A549 (cell line): ENCODE data around the gene RBM26. TPM values are rescaled to one million over a fixed set of nuclear protein-coding genes. Genes with fewer than 3 reads are reported as not detected.
A peak's percentile ranks its signal among the peaks of the same experiment; 100 is the strongest.

Experiments used
- ATAC-seq, 2 experiments: fragments of 200-7000 bp in 1 of 2; fragments of >200 bp in 1 of 2; cut with Nextera tagmentation in 1 of 2; cut with Tn5 transposase in 1 of 2; 3 replicates each; pipeline versions ENCODE4 v1.8.0 to v1.9.1; 2018 to 2020; ENCODE audit warnings: mild to moderate bottlenecking in 1 of 2, moderate library complexity in 1 of 2
- CTCF ChIA-PET: fragments of 300-600 bp; sonication (Branson Sonifier 250); formaldehyde crosslinking; extraction: SDS; loops from one replicate; lab custom pipeline; 2021; ENCODE audit warnings: antibody characterized with exemption, inconsistent platforms; lab: Yijun Ruan, JAX
- POLR2A ChIA-PET: fragments of 350-600 bp; formaldehyde crosslinking; extraction: SDS; loops from one replicate; lab custom pipeline; 2021; ENCODE audit warnings: antibody characterized with exemption, inconsistent platforms; lab: Yijun Ruan, JAX
- DNase-seq, 2 experiments: peaks; one replicate each; pipeline versions ENCODE4 v3.0.0 to v3.0.0-alpha.2; 2011 to 2016; ENCODE audit warnings: low read depth in 1 of 2, low spot score in 1 of 2
- FAIRE-seq: peaks from 2 replicates; lab custom pipeline; 2011; peaks lifted over from hg19 to GRCh38; lab: Jason Lieb, UNC
- H3K27ac ChIP-seq, 2 experiments: fragments of >200 bp; sonication (Bioruptor Twin); formaldehyde crosslinking; 3 replicates each; pipeline ENCODE4 v1.5.1; 2016 to 2017
- H3K4me1 ChIP-seq: fragments of >200 bp; sonication (Bioruptor Twin); formaldehyde crosslinking; 3 replicates; pipeline ENCODE4 v1.6.1; 2016
- H3K4me2 ChIP-seq: fragments of >200 bp; sonication (Bioruptor Twin); formaldehyde crosslinking; 3 replicates; pipeline ENCODE4 v1.6.1; 2016
- H3K4me3 ChIP-seq: fragments of >200 bp; sonication (Bioruptor Twin); formaldehyde crosslinking; 3 replicates; pipeline ENCODE4 v1.5.1; 2016
- H3K9me3 ChIP-seq: fragments of >200 bp; sonication (Bioruptor Twin); formaldehyde crosslinking; 3 replicates; pipeline ENCODE4 v1.6.1; 2016
- CHD4 ChIP-seq: fragments of 200-600 bp; sonication (generic); IDR thresholded peaks from 2 replicates; pipeline ENCODE4 v1.6.1; 2016; ENCODE audit warnings: antibody characterized with exemption, mild to moderate bottlenecking, borderline replicate concordance
- EHMT2 ChIP-seq: fragments of 200-600 bp; sonication (generic); IDR thresholded peaks from 2 replicates; pipeline ENCODE4 v1.6.1; 2016; ENCODE audit warnings: antibody characterized with exemption, low read depth, mild to moderate bottlenecking, moderate library complexity
- HEYL ChIP-seq: fragments of 250-450 bp; sonication (Bioruptor Pico); IDR thresholded peaks from 2 replicates; pipeline ENCODE4 v1.8.0; 2021; ENCODE audit warnings: mild to moderate bottlenecking, moderate library complexity
- HOXA7 ChIP-seq: fragments of 250-450 bp; sonication (Bioruptor Pico); IDR thresholded peaks from 2 replicates; pipeline ENCODE4 v1.5.0; 2020; ENCODE audit warnings: mild to moderate bottlenecking, moderate library complexity
- HOXB13 ChIP-seq: fragments of 250-450 bp; sonication (Bioruptor Pico); IDR thresholded peaks from 2 replicates; pipeline ENCODE4 v1.5.0; 2020; ENCODE audit warnings: low read depth, mild to moderate bottlenecking, moderate library complexity
- JUN ChIP-seq, 2 experiments: fragments of >200 bp; sonication (Bioruptor Twin); formaldehyde crosslinking; IDR thresholded peaks; 2 replicates in 1 of 2; 3 replicates in 1 of 2; pipeline ENCODE4 v1.6.1; 2016 to 2017
- KDM1A ChIP-seq: fragments of 200-600 bp; sonication (generic); IDR thresholded peaks from 2 replicates; pipeline ENCODE4 v1.6.1; 2016; ENCODE audit warnings: low read depth, mild to moderate bottlenecking
- MAZ ChIP-seq: fragments of 150-350 bp; IDR thresholded peaks from 2 replicates; pipeline ENCODE4 v1.6.1; 2014; ENCODE audit warnings: antibody characterized with exemption, low read depth, low read length, borderline replicate concordance
- NFE2L2 ChIP-seq: fragments of 150-350 bp; conservative IDR thresholded peaks from 2 replicates; pipeline ENCODE4 v1.6.1; 2014; ENCODE audit warnings: low read length
- PHF8 ChIP-seq: fragments of 200-600 bp; sonication (generic); IDR thresholded peaks from 2 replicates; pipeline ENCODE4 v1.6.1; 2016; ENCODE audit warnings: low read depth, mild to moderate bottlenecking, antibody characterized with exemption, moderate library complexity, borderline replicate concordance
- RNF2 ChIP-seq: fragments of 200-600 bp; sonication (generic); IDR thresholded peaks from 2 replicates; pipeline ENCODE4 v1.6.1; 2016; ENCODE audit warnings: low read depth, mild to moderate bottlenecking, antibody characterized with exemption, moderate library complexity, borderline replicate concordance
- TFCP2L1 ChIP-seq: fragments of 250-450 bp; sonication (Bioruptor Pico); IDR thresholded peaks from 2 replicates; pipeline ENCODE4 v1.5.0; 2021; ENCODE audit warnings: mild to moderate bottlenecking
- ZSCAN20 ChIP-seq: fragments of 250-450 bp; sonication (Bioruptor Pico); IDR thresholded peaks from 2 replicates; pipeline ENCODE4 v1.8.0; 2022; ENCODE audit warnings: mild to moderate bottlenecking, moderate library complexity
- WGBS: methylation state at CpG from one replicate; pipeline ENCODE4 v1.1.6; 2017; ENCODE audit errors: missing lambda C conversion rate; 5-methylcytosine and 5-hydroxymethylcytosine counted together
- polyA plus RNA-seq, 4 experiments: library from polyadenylated mRNA; depleted of rRNA in 3 of 4; stranded (reverse); fragments of >200 nt; fragmentation: RNase III in 1 of 4; extraction: RNeasy Plus Mini Kit Qiagen cat#74134 plus additional on column Dnase treatment in 1 of 4; gene quantifications; 2 replicates in 3 of 4; 3 replicates in 1 of 4; pipeline ENCODE4 v1.2.3, GENCODE V29; 2011 to 2017
- TF ChIP-seq, protein P1 (sequence below): fragments of >200 bp; sonication (Bioruptor Twin); formaldehyde crosslinking; IDR thresholded peaks from 2 replicates; pipeline ENCODE4 v1.6.1; 2016
- TF ChIP-seq, protein P2 (sequence below): fragments of >200 bp; sonication (Bioruptor Twin); formaldehyde crosslinking; IDR thresholded peaks from 3 replicates; pipeline ENCODE4 v1.5.1; 2016
- TF ChIP-seq, protein P3 (sequence below): IDR thresholded peaks from 2 replicates; pipeline ENCODE4 v1.6.1; 2012
- TF ChIP-seq, protein P4 (sequence below): fragments of 250-450 bp; sonication (Bioruptor Pico); IDR thresholded peaks from 2 replicates; pipeline ENCODE4 v1.5.0; 2020; ENCODE audit warnings: low read depth, mild to moderate bottlenecking, moderate library complexity
- TF ChIP-seq, protein P5 (sequence below): fragments of 200-600 bp; sonication (generic); IDR thresholded peaks from 2 replicates; pipeline ENCODE4 v1.6.1; 2016; ENCODE audit warnings: antibody characterized with exemption, mild to moderate bottlenecking, moderate library complexity
- TF ChIP-seq, protein P6 (sequence below): fragments of >200 bp; sonication (Bioruptor Twin); formaldehyde crosslinking; IDR thresholded peaks from 3 replicates; pipeline ENCODE4 v1.6.1; 2016

RBM26 gene
- polyA plus RNA-seq, 2 of the 4 experiments (the other 2 are of a cell fraction), result 29.5 to 29.7 TPM

DNA sequence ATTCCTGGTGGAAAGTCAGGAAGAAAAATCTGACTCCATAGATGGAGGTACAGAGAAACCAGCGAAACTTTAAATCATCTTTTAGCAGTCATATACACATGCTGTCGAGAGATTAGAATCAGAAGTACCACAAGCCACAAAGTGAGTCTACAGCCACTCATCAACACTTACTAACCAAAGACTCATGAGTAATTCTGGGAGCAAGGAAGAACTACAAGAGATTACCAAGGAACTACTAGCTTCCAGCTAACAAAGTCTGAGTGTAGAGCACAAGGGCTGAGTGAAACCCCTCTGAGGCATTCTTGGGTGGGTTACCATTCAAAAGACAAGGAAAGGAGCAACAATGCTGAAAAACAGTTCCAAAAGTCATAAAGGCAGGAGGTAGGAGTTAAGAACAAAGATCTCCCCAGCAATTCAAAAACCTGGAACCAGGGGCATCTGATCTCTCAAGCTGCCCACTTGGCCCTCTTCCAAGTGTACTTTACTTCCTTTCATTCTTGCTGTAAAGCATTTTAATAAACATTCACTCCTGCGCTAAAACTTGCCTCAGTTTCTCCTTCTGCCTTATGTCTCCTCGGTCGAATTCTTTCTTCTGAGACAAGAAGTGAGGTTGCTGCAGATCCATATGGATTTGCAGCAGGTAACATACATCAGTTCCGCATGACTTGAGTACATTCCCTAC lies 13.0 kb downstream of the RBM26 start:
- ChIA-PET CTCF (no interaction called here), POLR2A (no interaction called here)
- Histone ChIP-seq H3K4me3 (no peak overlapping the region), H3K4me2 (no peak overlapping the region), H3K9me3 (peaks cover 25% of the 10 kb centered on the region), H3K27ac (no peak overlapping the region), H3K4me1 (no peaks in the 10 kb centered on the region)
- ATAC-seq (0 out of 6 replicates have a peak, but pooled peaks of 1 of the 2 experiments have one; percentile 47), DNase-seq (no peak), FAIRE-seq (no peak)
- 94% methylated on average over 6 of the region's 6 CpGs for WGBS
- no peak for TF ChIP-seq KDM1A
- no peak for TF ChIP-seq RNF2
- TF ChIP-seq, protein P1, sequence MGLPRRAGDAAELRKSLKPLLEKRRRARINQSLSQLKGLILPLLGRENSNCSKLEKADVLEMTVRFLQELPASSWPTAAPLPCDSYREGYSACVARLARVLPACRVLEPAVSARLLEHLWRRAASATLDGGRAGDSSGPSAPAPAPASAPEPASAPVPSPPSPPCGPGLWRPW, result no peak
- no peak for TF ChIP-seq MAZ

DNA sequence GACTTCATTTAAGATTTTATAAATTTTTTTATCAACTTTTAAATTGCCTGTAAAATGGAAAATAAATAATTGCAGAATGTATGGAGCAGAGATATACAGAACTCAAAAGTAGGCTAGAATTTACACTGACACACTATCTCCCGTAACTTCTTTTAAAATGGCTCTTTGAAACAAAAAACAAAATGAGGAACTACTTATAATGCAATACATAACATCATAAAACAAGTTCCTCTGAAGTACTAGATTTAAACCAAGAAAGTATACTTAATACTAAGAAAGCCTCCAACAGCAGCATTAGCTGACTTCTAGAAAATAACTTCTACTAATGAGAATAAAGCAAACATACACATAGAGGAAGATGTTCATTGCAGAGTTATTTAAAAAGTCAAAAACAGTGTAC lies 17.0 kb downstream of the RBM26 start:
- DNase-seq (no peak), FAIRE-seq (no peak), ATAC-seq (no peak)
- no peak overlapping the region for H3K4me3 ChIP-seq
- POLR2A ChIA-PET, result no interaction called here
- no peaks in the 10 kb centered on the region for H3K9me3 ChIP-seq
- no peak overlapping the region for H3K27ac ChIP-seq
- peaks cover 17% of the 10 kb centered on the region for H3K4me1 ChIP-seq
- TF ChIP-seq, protein P2, sequence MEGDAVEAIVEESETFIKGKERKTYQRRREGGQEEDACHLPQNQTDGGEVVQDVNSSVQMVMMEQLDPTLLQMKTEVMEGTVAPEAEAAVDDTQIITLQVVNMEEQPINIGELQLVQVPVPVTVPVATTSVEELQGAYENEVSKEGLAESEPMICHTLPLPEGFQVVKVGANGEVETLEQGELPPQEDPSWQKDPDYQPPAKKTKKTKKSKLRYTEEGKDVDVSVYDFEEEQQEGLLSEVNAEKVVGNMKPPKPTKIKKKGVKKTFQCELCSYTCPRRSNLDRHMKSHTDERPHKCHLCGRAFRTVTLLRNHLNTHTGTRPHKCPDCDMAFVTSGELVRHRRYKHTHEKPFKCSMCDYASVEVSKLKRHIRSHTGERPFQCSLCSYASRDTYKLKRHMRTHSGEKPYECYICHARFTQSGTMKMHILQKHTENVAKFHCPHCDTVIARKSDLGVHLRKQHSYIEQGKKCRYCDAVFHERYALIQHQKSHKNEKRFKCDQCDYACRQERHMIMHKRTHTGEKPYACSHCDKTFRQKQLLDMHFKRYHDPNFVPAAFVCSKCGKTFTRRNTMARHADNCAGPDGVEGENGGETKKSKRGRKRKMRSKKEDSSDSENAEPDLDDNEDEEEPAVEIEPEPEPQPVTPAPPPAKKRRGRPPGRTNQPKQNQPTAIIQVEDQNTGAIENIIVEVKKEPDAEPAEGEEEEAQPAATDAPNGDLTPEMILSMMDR, result no peak
- TF ChIP-seq HEYL (CRISPR knock-in tag), result no peak
- TF ChIP-seq, protein P3, sequence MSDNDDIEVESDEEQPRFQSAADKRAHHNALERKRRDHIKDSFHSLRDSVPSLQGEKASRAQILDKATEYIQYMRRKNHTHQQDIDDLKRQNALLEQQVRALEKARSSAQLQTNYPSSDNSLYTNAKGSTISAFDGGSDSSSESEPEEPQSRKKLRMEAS, result no peak
- WGBS, result 100% methylated on average over 1 of the region's 1 CpG
- CTCF ChIA-PET, result no interaction called here
- H3K4me2 ChIP-seq, result no peak overlapping the region

DNA sequence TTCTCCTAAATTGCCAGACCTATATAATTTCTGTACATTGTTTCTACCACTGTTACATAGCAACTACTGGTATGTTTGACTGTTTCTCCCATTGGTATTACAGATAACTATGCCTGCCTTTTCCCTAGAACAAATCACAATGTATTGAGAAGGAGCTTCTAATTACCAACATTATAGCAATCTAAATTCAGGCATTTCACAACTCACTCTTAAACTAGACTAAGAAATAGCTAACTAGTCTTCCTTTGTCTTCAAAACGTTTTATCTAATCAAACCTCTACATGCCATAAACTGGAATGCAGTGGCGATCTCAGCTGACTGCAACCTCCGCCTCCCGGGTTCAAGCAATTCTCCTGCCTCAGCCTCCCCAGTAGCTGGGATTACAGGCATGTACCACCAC lies 18.2 kb downstream of the RBM26 start:
- ChIA-PET POLR2A (interaction anchor here (0.6 kb wide), 1 partner anchor 15 kb away, joined by 5 read pairs; no protein-coding TSS in a partner anchor), CTCF (interaction anchor here (0.6 kb wide), 1 partner anchor 8 kb away, joined by 4 read pairs; no protein-coding TSS in a partner anchor)
- H3K27ac ChIP-seq, result no peak overlapping the region
- H3K4me1 ChIP-seq, result peaks cover 17% of the 10 kb centered on the region
- ATAC-seq, result no peak
- FAIRE-seq, result no peak
- DNase-seq, result no peak
- no peak overlapping the region for H3K4me2 ChIP-seq
- 91% methylated on average over 4 of the region's 4 CpGs for WGBS
- H3K9me3 ChIP-seq, result no peaks in the 10 kb centered on the region
- TF ChIP-seq PHF8 (no peak), ZSCAN20 (no peak), TFCP2L1 (CRISPR knock-in tag) (no peak), HOXB13 (no peak), HOXA7 (CRISPR knock-in tag) (no peak), JUN (IDR thresholded peaks at IDR 0.05) (no peak), CHD4 (no peak), EHMT2 (no peak), NFE2L2 (no peak)
- TF ChIP-seq, protein P4, sequence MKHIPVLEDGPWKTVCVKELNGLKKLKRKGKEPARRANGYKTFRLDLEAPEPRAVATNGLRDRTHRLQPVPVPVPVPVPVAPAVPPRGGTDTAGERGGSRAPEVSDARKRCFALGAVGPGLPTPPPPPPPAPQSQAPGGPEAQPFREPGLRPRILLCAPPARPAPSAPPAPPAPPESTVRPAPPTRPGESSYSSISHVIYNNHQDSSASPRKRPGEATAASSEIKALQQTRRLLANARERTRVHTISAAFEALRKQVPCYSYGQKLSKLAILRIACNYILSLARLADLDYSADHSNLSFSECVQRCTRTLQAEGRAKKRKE (CRISPR knock-in tag), result no peak
- TF ChIP-seq, protein P1, result no peak
- TF ChIP-seq, protein P5, sequence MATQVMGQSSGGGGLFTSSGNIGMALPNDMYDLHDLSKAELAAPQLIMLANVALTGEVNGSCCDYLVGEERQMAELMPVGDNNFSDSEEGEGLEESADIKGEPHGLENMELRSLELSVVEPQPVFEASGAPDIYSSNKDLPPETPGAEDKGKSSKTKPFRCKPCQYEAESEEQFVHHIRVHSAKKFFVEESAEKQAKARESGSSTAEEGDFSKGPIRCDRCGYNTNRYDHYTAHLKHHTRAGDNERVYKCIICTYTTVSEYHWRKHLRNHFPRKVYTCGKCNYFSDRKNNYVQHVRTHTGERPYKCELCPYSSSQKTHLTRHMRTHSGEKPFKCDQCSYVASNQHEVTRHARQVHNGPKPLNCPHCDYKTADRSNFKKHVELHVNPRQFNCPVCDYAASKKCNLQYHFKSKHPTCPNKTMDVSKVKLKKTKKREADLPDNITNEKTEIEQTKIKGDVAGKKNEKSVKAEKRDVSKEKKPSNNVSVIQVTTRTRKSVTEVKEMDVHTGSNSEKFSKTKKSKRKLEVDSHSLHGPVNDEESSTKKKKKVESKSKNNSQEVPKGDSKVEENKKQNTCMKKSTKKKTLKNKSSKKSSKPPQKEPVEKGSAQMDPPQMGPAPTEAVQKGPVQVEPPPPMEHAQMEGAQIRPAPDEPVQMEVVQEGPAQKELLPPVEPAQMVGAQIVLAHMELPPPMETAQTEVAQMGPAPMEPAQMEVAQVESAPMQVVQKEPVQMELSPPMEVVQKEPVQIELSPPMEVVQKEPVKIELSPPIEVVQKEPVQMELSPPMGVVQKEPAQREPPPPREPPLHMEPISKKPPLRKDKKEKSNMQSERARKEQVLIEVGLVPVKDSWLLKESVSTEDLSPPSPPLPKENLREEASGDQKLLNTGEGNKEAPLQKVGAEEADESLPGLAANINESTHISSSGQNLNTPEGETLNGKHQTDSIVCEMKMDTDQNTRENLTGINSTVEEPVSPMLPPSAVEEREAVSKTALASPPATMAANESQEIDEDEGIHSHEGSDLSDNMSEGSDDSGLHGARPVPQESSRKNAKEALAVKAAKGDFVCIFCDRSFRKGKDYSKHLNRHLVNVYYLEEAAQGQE, result no peak
- TF ChIP-seq, protein P6, sequence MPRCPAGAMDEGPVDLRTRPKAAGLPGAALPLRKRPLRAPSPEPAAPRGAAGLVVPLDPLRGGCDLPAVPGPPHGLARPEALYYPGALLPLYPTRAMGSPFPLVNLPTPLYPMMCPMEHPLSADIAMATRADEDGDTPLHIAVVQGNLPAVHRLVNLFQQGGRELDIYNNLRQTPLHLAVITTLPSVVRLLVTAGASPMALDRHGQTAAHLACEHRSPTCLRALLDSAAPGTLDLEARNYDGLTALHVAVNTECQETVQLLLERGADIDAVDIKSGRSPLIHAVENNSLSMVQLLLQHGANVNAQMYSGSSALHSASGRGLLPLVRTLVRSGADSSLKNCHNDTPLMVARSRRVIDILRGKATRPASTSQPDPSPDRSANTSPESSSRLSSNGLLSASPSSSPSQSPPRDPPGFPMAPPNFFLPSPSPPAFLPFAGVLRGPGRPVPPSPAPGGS, result no peak
- H3K4me3 ChIP-seq, result no peak overlapping the region
